Measurements from ENCODE around the gene CNTN5.
"Not testable (repeated sequence)": the region's sequence is repeated elsewhere in the genome, so short reads cannot be mapped to it uniquely, and the experiment has no call there.

Gene CNTN5

GRCh38 chr11:99098258-99098657 lies 77.5 kb downstream of the CNTN5 start:
- DNase-seq (ENCODE audit: low spot score): no peak
- no peak overlapping the region for H3K27ac ChIP-seq
- no peak for TF ChIP-seq CTCF (IDR thresholded peaks at IDR 0.05)
- no peak overlapping the region for H3K4me3 ChIP-seq

GRCh38 chr11:99098751-99099150 lies 78.0 kb downstream of the CNTN5 start:
- DNase-seq (ENCODE audit: low spot score): no peak
- no peak overlapping the region for H3K4me3 ChIP-seq
- TF ChIP-seq CTCF (IDR thresholded peaks at IDR 0.05): no peak
- no peak overlapping the region for H3K27ac ChIP-seq

- no peak for TF ChIP-seq CTCF (IDR thresholded peaks at IDR 0.05)
- no peak overlapping the region for H3K4me3 ChIP-seq
- H3K27ac ChIP-seq: no peak overlapping the region
- no peak for DNase-seq (ENCODE audit: low spot score)
These were observed 96.9 kb downstream of the CNTN5 start for GRCh38 chr11:99117603-99118002.

GRCh38 chr11:99133862-99134261 lies 113.1 kb downstream of the CNTN5 start:
- not testable (repeated sequence) for DNase-seq (ENCODE audit: low spot score); H3K27ac ChIP-seq; H3K4me3 ChIP-seq

- no peak for TF ChIP-seq CTCF (IDR thresholded peaks at IDR 0.05)
These were observed 114.8 kb downstream of the CNTN5 start for GRCh38 chr11:99135508-99135907.

GRCh38 chr11:99142237-99142636 lies 121.5 kb downstream of the CNTN5 start:
- DNase-seq (ENCODE audit: low spot score): no peak
- H3K27ac ChIP-seq: no peak overlapping the region
- no peak for TF ChIP-seq CTCF (IDR thresholded peaks at IDR 0.05)

More at GRCh38 chr11:99135508-99135907, 114.8 kb downstream of the CNTN5 start:
- no peak for DNase-seq (ENCODE audit: low spot score)
- Histone ChIP-seq H3K27ac (no peak overlapping the region), H3K4me3 (no peak overlapping the region)

GRCh38 chr11:99148352-99148751 lies 127.6 kb downstream of the CNTN5 start:
- TF ChIP-seq CTCF (IDR thresholded peaks at IDR 0.05): no peak
- no peak for DNase-seq (ENCODE audit: low spot score)
- Histone ChIP-seq H3K27ac (no peak overlapping the region), H3K4me3 (no peak overlapping the region)

More at GRCh38 chr11:99142237-99142636, 121.5 kb downstream of the CNTN5 start:
- H3K4me3 ChIP-seq: no peak overlapping the region

- no peak overlapping the region for H3K27ac ChIP-seq
- TF ChIP-seq CTCF (IDR thresholded peaks at IDR 0.05): no peak
- H3K4me3 ChIP-seq: no peak overlapping the region
- DNase-seq (ENCODE audit: low spot score): no peak
These were observed 133.5 kb downstream of the CNTN5 start for GRCh38 chr11:99154277-99154676.

Data from coronary artery (tissue), 2 donors.